Spleen (tissue), 11 donors: ENCODE data around the gene GGCX. TPM values are rescaled to one million over a fixed set of nuclear protein-coding genes. Genes with fewer than 3 reads are reported as not detected.

Experiments used
- DNase-seq: peaks from one replicate; pipeline ENCODE4 v3.0.0-alpha.2; 2020
- H3K27ac ChIP-seq, 8 donors: fragments of 200-600 bp; sonication (generic) in 7 of 8; 1 replicate in 4 of 8; 2 replicates in 4 of 8; pipeline versions ENCODE4 v1.5.0 to v1.8.0; 2016 to 2021; ENCODE audit warnings: inconsistent platforms in 4 of 8, mild to moderate bottlenecking in 4 of 8, moderate library complexity in 1 of 8
- H3K27me3 ChIP-seq, 7 donors: fragments of 200-600 bp; sonication (generic) in 6 of 7; replicated peaks in 1 of 7; 1 replicate in 4 of 7; 2 replicates in 3 of 7; pipeline versions ENCODE4 v1.5.0 to v1.8.0; 2016 to 2021; ENCODE audit warnings: inconsistent platforms in 3 of 7, mild to moderate bottlenecking in 1 of 7
- H3K36me3 ChIP-seq, 6 donors: fragments of 200-600 bp; sonication (generic) in 5 of 6; 1 replicate in 4 of 6; 2 replicates in 2 of 6; pipeline versions ENCODE4 v1.5.0 to v1.8.0; 2016 to 2021; ENCODE audit warnings: inconsistent platforms in 2 of 6
- H3K4me1 ChIP-seq, 6 donors: fragments of 200-600 bp; sonication (generic) in 5 of 6; 1 replicate in 3 of 6; 2 replicates in 3 of 6; pipeline versions ENCODE4 v1.5.0 to v1.8.0; 2016 to 2021; ENCODE audit warnings: inconsistent platforms in 3 of 6
- H3K4me3 ChIP-seq, 8 donors: fragments of 200-600 bp; sonication (generic) in 7 of 8; 1 replicate in 4 of 8; 2 replicates in 4 of 8; pipeline versions ENCODE4 v1.5.0 to v1.8.0; 2016 to 2021; ENCODE audit warnings: inconsistent platforms in 4 of 8, mild to moderate bottlenecking in 4 of 8, moderate library complexity in 2 of 8
- H3K9me3 ChIP-seq, 8 donors: fragments of 200-600 bp; sonication (generic) in 7 of 8; 1 replicate in 4 of 8; 2 replicates in 4 of 8; pipeline versions ENCODE4 v1.5.0 to v1.8.0; 2016 to 2021; ENCODE audit warnings: inconsistent platforms in 4 of 8
- POLR2A ChIP-seq, 3 donors: fragments of 450-650 bp; IDR thresholded peaks; one replicate each; pipeline ENCODE4 v1.5.1; 2017; ENCODE audit warnings: antibody characterized with exemption in 3 of 3, mild to moderate bottlenecking in 1 of 3
- POLR2AphosphoS5 ChIP-seq, 3 donors: sonication (generic); formaldehyde crosslinking; IDR thresholded peaks; one replicate each; pipeline ENCODE4 v1.5.1; 2017; ENCODE audit warnings: antibody characterized with exemption in 3 of 3
- WGBS, 5 donors: extraction: QIAGEN DNeasy Blood & Tissue Kit in 3 of 5; methylation state at CpG; one replicate each; pipeline versions ENCODE4 v1.1.5 to v1.1.7; 2013 to 2018; 5-methylcytosine and 5-hydroxymethylcytosine counted together
- intact Hi-C: fragments of 100-400 bp; cut with DNase I; formaldehyde crosslinking; loops from one replicate; pipeline ENCODE4 v1.15.0; 2023; ENCODE audit warnings: low total_unique reads
- polyA plus RNA-seq, 3 donors: library from polyadenylated mRNA; stranded (reverse); fragments of 200-250 nt; gene quantifications; one replicate each; pipeline ENCODE4 v1.2.1, GENCODE V29; 2013
- total RNA-seq, 7 donors: library from RNA; depleted of rRNA in 3 of 7; stranded (reverse); fragments of >200 nt in 3 of 7; fragmentation: NEBNext Ultra II Directional in 4 of 7; extraction: Animal tissue kit (Norgen Biotek cat#: 25700) in 4 of 7; gene quantifications; one replicate each; pipeline versions ENCODE4 v1.1.0 to v1.2.1, GENCODE V29; 2016 to 2021
- TF ChIP-seq, protein P1 (sequence below), 11 experiments: fragments of 200-600 bp in 7 of 11; fragments of 450-650 bp in 4 of 11; sonication (generic) in 4 of 11; IDR thresholded peaks in 8 of 11; conservative IDR thresholded peaks in 3 of 11; 1 replicate in 7 of 11; 2 replicates in 4 of 11; pipeline versions ENCODE4 v1.4.0 to v1.8.0; 2016 to 2021; ENCODE audit warnings: antibody characterized with exemption in 11 of 11, inconsistent platforms in 4 of 11, mild to moderate bottlenecking in 1 of 11
- donor health status: healthy with polysubstance abuse.
- donor health status: DM: no; HTN: no; CAD: no; lungs with moderate emphysema.
- donor health status: DM: no; HTN: no; CAD: no.
- donor health status: Bipolar disorder and iron deficiency.
- donor health status: healthy.
- donor health status: DM: no; HTN: no; CAD: no.
- donor health status: DM: yes; HTN: yes; CAD: no.

Gene GGCX
- total and polyA plus RNA-seq, 10 donors, result 11.0 to 42.1 (median 29.5) TPM

DNA sequence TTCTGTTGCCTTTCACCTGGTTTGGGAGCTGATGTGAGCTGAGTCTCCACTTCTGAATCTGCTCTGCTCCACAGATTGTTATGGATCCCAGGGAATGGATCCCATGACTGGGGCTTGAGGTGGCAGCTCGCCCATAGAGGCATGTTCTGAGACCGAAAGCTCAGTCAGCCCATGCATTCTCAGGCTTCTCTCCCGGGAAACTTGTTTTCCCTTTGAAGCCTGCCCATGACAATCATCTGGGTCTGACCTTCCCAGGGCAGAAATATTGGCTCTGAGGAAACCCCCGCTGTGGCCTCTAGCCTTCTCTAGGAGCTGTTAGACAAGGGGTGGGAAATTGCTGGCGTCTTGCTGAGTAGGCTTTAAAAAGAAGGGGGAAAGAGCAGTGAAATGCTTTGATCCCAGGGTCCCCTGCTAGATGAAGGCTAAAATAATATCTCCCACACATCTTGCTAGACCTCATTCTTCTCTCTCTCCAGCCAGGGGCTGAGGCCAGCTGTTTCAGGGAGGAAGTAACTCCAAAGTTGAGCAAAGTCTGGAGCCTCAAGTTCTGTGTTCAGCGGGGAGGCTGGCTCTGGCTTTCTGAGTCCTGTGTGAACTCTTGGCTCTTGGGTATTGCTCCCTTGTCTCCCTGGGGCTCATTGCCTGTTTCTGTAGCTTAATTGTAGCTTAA is 18.1 kb upstream of the GGCX start:
- DNase-seq, result no peak
- intact Hi-C loops, result no loop called here
- H3K4me3 ChIP-seq, result peak overlapping the region in 7 of 8 donors; percentile 23 to 73 (median 53)
- no peak for TF ChIP-seq POLR2AphosphoS5 (IDR thresholded peaks at IDR 0.05)
- TF ChIP-seq POLR2A (IDR thresholded peaks at IDR 0.05), result no peak
- TF ChIP-seq, protein P1, sequence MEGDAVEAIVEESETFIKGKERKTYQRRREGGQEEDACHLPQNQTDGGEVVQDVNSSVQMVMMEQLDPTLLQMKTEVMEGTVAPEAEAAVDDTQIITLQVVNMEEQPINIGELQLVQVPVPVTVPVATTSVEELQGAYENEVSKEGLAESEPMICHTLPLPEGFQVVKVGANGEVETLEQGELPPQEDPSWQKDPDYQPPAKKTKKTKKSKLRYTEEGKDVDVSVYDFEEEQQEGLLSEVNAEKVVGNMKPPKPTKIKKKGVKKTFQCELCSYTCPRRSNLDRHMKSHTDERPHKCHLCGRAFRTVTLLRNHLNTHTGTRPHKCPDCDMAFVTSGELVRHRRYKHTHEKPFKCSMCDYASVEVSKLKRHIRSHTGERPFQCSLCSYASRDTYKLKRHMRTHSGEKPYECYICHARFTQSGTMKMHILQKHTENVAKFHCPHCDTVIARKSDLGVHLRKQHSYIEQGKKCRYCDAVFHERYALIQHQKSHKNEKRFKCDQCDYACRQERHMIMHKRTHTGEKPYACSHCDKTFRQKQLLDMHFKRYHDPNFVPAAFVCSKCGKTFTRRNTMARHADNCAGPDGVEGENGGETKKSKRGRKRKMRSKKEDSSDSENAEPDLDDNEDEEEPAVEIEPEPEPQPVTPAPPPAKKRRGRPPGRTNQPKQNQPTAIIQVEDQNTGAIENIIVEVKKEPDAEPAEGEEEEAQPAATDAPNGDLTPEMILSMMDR (IDR thresholded peaks at IDR 0.05 in 8 of 11, conservative IDR thresholded peaks at IDR 0.05 in 3 of 11), result no peak
- peaks cover 13 to 80% (median 57%) of the 10 kb centered on the region in 6 donors for H3K4me1 ChIP-seq
- peak overlapping the region in 7 of 8 donors; percentile 68 to 89 (median 83) for H3K27ac ChIP-seq
- WGBS, 5 donors, result 42 to 51% (median 44%) methylated on average over 6 of the region's 6 CpGs
- no peaks in the 10 kb centered on the region for H3K9me3 ChIP-seq
- H3K27me3 ChIP-seq, result peaks cover 0 to 6% (median 0%) of the 10 kb centered on the region in 7 donors
- peaks cover 0 to 29% (median 5%) of the 10 kb centered on the region in 6 donors for H3K36me3 ChIP-seq

DNA sequence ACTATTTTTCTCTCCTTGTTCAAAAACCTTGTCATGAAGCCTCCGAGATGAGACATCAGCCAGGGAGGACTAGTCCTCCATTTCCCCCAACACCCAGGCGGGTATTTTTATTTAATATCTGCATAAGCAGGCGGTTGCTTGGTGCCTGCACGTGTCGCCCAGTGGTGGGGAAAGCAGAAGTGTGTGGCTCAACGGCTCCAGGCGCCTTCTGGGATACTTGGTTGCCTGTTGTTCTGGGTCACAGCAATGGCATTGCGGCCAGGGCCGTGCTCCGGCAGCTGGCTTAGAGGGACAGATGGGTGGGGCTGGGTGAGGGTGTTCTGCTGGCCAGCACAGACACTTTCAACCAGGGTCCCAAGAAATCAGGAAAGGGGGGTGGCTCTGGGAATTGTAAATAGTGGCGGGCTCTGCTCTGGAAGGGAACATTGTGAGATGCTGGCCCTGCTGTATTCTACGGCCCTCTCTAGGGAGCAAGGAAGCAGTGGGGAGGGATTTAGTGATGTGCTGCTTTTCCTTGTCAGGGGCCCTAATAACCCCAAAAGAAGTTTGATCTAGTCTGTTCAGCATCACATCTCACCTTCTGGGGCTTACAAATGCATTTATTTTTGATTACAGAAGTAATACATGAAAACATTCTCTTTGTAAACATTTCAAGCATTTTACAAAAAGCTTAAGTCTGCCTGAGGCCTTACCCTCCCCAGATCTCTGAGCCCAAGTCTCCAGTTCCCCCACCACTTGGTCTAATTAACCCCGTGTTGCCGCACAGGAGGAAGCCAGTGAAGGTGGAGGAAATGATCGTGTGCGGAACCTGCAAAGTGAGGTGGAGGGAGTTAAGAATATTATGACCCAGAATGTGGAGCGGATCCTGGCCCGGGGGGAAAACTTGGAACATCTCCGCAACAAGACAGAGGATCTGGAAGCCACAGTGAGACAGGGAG is 17.2 kb upstream of the GGCX start:
- Histone ChIP-seq H3K4me3 (peak overlapping the region; percentile 35 to 73 (median 52)), H3K36me3 (peaks cover 0 to 29% (median 5%) of the 10 kb centered on the region in 6 donors), H3K27me3 (peaks cover 0 to 12% (median 0%) of the 10 kb centered on the region in 7 donors), H3K9me3 (no peaks in the 10 kb centered on the region), H3K4me1 (peaks cover 8 to 71% (median 49%) of the 10 kb centered on the region in 6 donors), H3K27ac (peak overlapping the region; percentile 68 to 89 (median 80))
- TF ChIP-seq POLR2AphosphoS5 (IDR thresholded peaks at IDR 0.05) (peak; percentile 56 to 61 (median 59)), POLR2A (IDR thresholded peaks at IDR 0.05) (no peak)
- TF ChIP-seq, protein P1 (IDR thresholded peaks at IDR 0.05 in 8 of 11, conservative IDR thresholded peaks at IDR 0.05 in 3 of 11), result no peak
- intact Hi-C loops, result no loop called here
- WGBS, 5 donors, result 12 to 43% (median 35%) methylated on average over 19 of the region's 19 CpGs
- peak; percentile 91 for DNase-seq

DNA sequence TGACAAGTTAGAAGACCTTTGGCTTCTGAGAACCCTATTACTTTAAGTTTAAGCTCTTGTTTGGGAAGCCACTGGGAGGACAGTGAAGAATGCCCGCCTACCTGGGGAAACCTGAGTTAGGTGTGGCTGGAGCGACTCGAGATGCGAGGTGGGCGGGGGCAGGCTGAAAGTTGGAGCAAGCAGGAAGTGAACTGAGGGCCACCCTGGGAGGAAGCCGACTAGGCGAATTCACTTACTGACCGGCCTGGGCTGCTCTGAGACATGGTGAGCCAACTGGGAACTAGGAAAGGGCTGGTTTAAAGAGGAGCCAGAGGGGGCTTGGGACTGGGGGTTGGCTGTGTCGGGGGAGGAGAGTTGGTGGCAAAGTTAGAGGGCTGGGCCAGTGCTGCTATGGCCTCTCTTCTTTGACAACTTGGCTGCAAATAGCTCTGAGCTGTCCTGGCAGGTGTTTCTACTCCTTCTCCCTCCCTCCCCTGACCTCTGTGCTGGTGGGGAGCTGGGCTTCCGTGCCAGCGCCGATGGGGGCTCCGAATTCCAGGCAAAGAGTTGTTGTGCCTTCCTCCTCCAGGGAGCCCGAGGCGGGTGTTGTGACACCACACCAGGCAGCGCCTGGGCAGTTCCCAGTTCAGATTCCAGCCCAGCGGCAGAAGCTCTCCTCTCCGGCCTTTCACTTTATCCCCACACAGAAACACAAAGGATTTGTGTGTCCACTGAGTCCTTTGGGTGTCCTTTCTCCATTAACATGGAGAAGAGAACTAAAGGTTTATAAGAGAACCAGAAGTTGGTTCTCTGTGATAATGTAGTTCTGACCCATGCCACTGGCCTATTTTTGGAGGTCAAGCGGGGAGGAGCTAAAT is 16.3 kb upstream of the GGCX start, which contains the start of gene VAMP8:
Gene VAMP8, plus strand, starts transcription at position 201 of the 857 bp plus-strand sequence. Its CDS starts 61 bp downstream, at position 262.
- H3K27me3 ChIP-seq, result peaks cover 0 to 12% (median 0%) of the 10 kb centered on the region in 7 donors
- H3K4me3 ChIP-seq, result peak within 1 kb of the TSS; percentile 35 to 73 (median 52)
- H3K36me3 ChIP-seq, result peaks cover 0 to 23% (median 5%) of the 10 kb centered on the region in 6 donors
- intact Hi-C loops, result no loop called here
- H3K9me3 ChIP-seq, result no peaks in the 10 kb centered on the region
- WGBS, 5 donors, result 9 to 20% (median 18%) methylated on average over 18 to 19 of the region's 19 CpGs
- peaks cover 7 to 62% (median 40%) of the 10 kb centered on the region in 6 donors for H3K4me1 ChIP-seq
- peak; percentile 91 for DNase-seq
- TF ChIP-seq POLR2A (IDR thresholded peaks at IDR 0.05), result no peak
- TF ChIP-seq POLR2AphosphoS5 (IDR thresholded peaks at IDR 0.05), result peak in 2 of 3 donors; percentile 31 to 56
- peak within 1 kb of the TSS; percentile 68 to 89 (median 80) for H3K27ac ChIP-seq

DNA sequence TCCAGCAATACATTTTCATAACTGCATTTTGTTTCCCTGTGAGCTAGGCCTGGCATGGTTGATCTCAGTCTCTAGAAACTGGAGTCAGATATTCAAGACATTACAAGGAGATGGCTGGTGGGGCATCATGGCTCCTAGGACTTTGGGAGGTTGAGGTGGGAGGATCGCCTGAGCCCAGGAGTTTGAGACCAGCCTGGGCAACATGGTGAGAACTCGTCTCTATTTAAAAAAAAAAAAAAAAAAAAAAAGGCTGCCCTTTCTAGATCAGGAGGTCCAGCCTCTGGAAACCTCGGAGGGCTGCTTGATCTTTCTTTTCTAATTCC is 15.7 kb upstream of the GGCX start:
- TF ChIP-seq, protein P1 (IDR thresholded peaks at IDR 0.05 in 8 of 11, conservative IDR thresholded peaks at IDR 0.05 in 3 of 11), result no peak
- no peak for TF ChIP-seq POLR2AphosphoS5 (IDR thresholded peaks at IDR 0.05)
- H3K27ac ChIP-seq, result peak overlapping the region in 7 of 8 donors; percentile 68 to 89 (median 83)
- 32 to 57% (median 36%) methylated on average over 3 of the region's 3 CpGs for whole genome bisulfite sequencing, 5 donors
- H3K36me3 ChIP-seq, result peaks cover 0 to 17% (median 5%) of the 10 kb centered on the region in 6 donors
- no peaks in the 10 kb centered on the region for H3K9me3 ChIP-seq
- H3K27me3 ChIP-seq, result peaks cover 0 to 16% (median 0%) of the 10 kb centered on the region in 7 donors
- no peak for DNase-seq
- intact Hi-C loops, result no loop called here
- H3K4me3 ChIP-seq, result peak overlapping the region in 7 of 8 donors; percentile 35 to 73 (median 53)
- H3K4me1 ChIP-seq, result peaks cover 7 to 56% (median 37%) of the 10 kb centered on the region in 6 donors
